ENCODE results near the gene EML5. TPM values are rescaled to one million over a fixed set of nuclear protein-coding genes. Genes with fewer than 3 reads are reported as not detected.
A peak's percentile ranks its signal among the peaks of the same experiment; 100 is the strongest.

The EML5 gene
- total RNA-seq (1 to 10 TPM; 1.1 to 2.0 (median 1.3) TPM), polyA plus RNA-seq (1 to 10 TPM in 1 of 2 donors, under 1 TPM in 1; 0.65 to 1.4 TPM)

DNA sequence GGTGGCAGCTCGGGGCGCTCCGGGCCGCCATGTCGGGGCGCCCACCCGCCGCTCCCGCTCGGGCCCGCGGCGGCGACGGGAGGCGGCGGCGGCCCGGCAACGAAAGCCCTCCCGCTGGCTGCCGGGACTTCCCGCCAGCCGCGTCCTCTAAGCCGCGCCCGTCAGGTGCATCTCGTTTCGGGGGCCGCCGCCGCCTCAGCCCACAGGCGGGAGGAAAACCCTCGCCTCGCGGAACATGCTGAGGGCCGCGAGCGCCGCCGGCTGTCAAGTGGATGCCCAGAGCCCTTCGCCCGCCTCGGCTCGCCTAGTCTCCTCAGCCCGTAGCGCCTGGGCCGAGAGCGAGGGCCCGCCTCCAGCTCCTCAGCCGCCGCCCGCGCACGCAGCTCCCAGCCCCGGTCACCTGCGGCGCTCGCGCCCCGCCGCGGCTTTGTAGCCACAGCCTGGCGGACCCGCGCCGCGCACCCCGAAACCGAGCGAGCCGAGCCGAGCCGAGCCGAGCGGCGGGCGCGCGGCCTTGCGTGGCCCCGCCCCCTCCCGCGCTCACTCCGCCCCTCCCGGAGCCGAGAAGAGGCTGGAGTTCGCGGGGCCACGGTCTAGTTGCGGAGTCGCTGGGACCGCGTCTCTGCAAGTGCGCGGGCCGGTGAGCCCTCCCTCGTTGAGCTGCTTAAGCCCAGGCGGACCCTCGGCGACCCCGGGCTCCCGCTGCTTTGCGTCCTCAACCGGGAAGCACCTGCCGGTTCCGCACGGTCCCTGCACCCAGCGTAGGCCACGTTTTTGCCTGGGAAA is at the start of gene EML5:
Gene EML5 (minus strand): TSS at position 481 of the 786 bp plus-strand sequence. CDS start 450 bp downstream, at position 31.
- WGBS, 2 donors: 0 to 1% methylated on average over 77 to 111 of the region's 111 CpGs
- DNase-seq (peak; percentile 89 to 96 (median 93)), ATAC-seq (peak; percentile 94 to 98 (median 96)), FAIRE-seq (no peak)
- TF ChIP-seq, protein P1, sequence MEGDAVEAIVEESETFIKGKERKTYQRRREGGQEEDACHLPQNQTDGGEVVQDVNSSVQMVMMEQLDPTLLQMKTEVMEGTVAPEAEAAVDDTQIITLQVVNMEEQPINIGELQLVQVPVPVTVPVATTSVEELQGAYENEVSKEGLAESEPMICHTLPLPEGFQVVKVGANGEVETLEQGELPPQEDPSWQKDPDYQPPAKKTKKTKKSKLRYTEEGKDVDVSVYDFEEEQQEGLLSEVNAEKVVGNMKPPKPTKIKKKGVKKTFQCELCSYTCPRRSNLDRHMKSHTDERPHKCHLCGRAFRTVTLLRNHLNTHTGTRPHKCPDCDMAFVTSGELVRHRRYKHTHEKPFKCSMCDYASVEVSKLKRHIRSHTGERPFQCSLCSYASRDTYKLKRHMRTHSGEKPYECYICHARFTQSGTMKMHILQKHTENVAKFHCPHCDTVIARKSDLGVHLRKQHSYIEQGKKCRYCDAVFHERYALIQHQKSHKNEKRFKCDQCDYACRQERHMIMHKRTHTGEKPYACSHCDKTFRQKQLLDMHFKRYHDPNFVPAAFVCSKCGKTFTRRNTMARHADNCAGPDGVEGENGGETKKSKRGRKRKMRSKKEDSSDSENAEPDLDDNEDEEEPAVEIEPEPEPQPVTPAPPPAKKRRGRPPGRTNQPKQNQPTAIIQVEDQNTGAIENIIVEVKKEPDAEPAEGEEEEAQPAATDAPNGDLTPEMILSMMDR (IDR thresholded peaks at IDR 0.05): peak in 2 of 4 donors; percentile 8 to 43
- Histone ChIP-seq H3K4me3 (peak within 1 kb of the TSS; percentile 54 to 73 (median 58)), H3K4me1 (peaks cover 0 to 5% (median 0%) of the 10 kb centered on the region in 3 donors), H3K27me3 (no peaks in the 10 kb centered on the region), H3K9me3 (no peaks in the 10 kb centered on the region), H3K27ac (peak within 1 kb of the TSS; percentile 59 to 86 (median 77)), H3K36me3 (no peaks in the 10 kb centered on the region)
- intact Hi-C loops (cut with DNase I): no loop called here

DNA sequence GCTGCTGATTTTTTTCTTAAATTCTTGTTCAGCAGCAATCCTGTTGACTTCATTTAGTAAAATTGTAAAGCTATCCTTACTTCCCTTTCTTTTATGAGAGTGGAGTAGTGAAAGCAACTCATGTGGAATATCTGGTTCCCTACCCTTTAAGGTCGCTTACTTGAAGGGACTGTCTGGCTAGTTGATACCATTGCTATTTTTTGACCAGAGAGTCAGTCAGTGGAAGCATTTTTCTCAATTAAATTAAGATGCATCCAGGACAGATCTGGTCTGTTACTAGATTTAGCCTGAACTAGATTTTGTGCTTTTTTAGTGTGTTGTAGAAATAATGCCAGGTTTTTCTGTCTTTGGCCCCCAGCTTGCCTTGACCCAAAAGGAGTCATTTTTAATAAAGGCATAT is 49.7 kb upstream of the EML5 start:
- FAIRE-seq (no peak), DNase-seq (no peak), ATAC-seq (no peak)
- H3K4me3 ChIP-seq: no peak overlapping the region
- intact Hi-C loops (cut with DNase I): no loop called here
- TF ChIP-seq, protein P1 (IDR thresholded peaks at IDR 0.05): no peak
- H3K9me3 ChIP-seq: no peaks in the 10 kb centered on the region
- H3K27me3 ChIP-seq: no peaks in the 10 kb centered on the region
- no peak overlapping the region for H3K27ac ChIP-seq
- H3K36me3 ChIP-seq: no peaks in the 10 kb centered on the region
- no peaks in the 10 kb centered on the region for H3K4me1 ChIP-seq
- 83% methylated on average over 1 of the region's 1 CpG for WGBS, 2 donors

DNA sequence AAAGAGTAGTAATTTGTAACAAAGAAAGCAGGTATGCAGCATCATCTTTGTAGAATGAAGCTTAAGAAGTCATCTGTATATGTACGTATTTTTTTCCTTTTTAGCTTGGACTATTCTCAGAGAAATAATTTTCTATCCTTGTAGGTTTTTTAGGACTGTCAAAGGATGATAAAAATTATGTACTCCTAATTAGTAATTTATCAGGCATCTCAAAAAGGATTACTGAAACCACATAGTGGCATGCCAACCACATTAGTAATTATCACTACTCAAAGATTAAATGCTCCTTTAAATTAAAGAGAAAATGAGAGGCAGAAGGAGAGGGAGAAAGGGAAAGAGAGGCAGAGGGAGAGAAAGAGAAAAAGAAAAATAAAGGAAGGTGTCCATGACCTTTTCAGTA is 49.0 kb upstream of the EML5 start:
- FAIRE-seq (no peak), DNase-seq (no peak), ATAC-seq (no peak)
- Histone ChIP-seq H3K27ac (no peak overlapping the region), H3K9me3 (no peaks in the 10 kb centered on the region), H3K4me1 (no peaks in the 10 kb centered on the region), H3K27me3 (no peaks in the 10 kb centered on the region), H3K4me3 (no peak overlapping the region), H3K36me3 (no peaks in the 10 kb centered on the region)
- WGBS, 2 donors: 83 to 86% methylated on average over 1 of the region's 1 CpG
- TF ChIP-seq, protein P1 (IDR thresholded peaks at IDR 0.05): no peak
- intact Hi-C loops (cut with DNase I): no loop called here

DNA sequence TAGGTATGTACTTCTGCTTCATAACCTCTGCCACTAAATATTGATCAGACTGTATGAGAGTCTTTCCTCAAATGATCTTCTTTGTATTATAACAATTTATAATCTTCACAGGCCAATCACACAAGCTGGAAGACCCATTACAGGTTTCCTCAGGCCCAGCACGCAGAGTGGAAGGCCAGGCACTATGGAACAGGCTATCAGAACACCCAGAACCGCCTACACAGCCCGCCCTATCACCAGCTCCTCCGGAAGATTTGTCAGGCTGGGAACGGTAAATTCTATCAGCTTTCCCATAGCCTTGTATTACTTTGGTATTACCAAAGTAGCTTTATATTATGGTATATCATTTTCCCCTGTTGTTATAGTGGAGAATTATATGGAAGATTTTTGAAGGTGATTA is 48.2 kb upstream of the EML5 start:
- no peak for ATAC-seq
- WGBS, 2 donors: 91 to 92% methylated on average over 5 of the region's 5 CpGs
- H3K27ac ChIP-seq: no peak overlapping the region
- TF ChIP-seq, protein P1 (IDR thresholded peaks at IDR 0.05): no peak
- peaks cover 0 to 1% (median 0%) of the 10 kb centered on the region in 3 donors for H3K4me1 ChIP-seq
- H3K36me3 ChIP-seq: no peaks in the 10 kb centered on the region
- H3K9me3 ChIP-seq: no peaks in the 10 kb centered on the region
- no peak for FAIRE-seq
- DNase-seq: no peak
- intact Hi-C loops (cut with DNase I): no loop called here
- no peaks in the 10 kb centered on the region for H3K27me3 ChIP-seq
- H3K4me3 ChIP-seq: no peak overlapping the region

DNA sequence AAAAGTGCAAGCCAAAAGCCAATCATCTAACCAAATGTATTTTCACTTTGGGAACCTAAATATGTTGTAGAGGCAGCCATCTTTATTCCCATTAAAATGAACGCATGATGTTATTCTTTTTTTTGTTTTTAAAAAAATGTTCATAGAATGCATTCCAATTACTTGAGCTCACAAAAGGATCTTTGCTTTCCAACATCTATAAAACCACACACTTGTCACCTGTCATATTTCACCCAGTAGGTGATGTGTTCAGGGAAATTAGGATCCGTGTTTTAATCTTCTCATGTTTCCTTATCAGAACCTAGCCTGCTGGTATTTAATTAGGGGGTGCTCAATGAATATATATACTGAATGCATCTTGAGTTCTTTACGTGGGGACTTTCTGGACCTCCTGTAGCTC is 45.3 kb upstream of the EML5 start:
- H3K4me1 ChIP-seq: peaks cover 5 to 18% (median 6%) of the 10 kb centered on the region in 3 donors
- DNase-seq (no peak), ATAC-seq (no peak), FAIRE-seq (no peak)
- H3K27ac ChIP-seq: no peak overlapping the region
- no peaks in the 10 kb centered on the region for H3K9me3 ChIP-seq
- TF ChIP-seq, protein P1 (IDR thresholded peaks at IDR 0.05): no peak
- no peak overlapping the region for H3K4me3 ChIP-seq
- no peaks in the 10 kb centered on the region for H3K36me3 ChIP-seq
- WGBS, 2 donors: 58 to 70% methylated on average over 3 of the region's 3 CpGs
- intact Hi-C loops (cut with DNase I): no loop called here
- H3K27me3 ChIP-seq: no peaks in the 10 kb centered on the region

All from pancreas (tissue), 10 donors.